Vagina (tissue), 2 donors: Measurements from ENCODE around the gene DGKB. TPM values are rescaled to one million over a fixed set of nuclear protein-coding genes. Genes with fewer than 3 reads are reported as not detected.

ENCODE experiments used
- DNase-seq, 2 donors: peaks; one replicate each; pipeline ENCODE4 v3.0.0-alpha.2; 2017; ENCODE audit errors: extremely low spot score in 2 of 2
- H3K27ac ChIP-seq: fragments of 200-600 bp; sonication (generic); one replicate; pipeline ENCODE4 v1.5.1; 2019
- H3K27me3 ChIP-seq: fragments of 200-600 bp; sonication (generic); one replicate; pipeline ENCODE4 v1.5.1; 2019
- H3K36me3 ChIP-seq, 2 donors: fragments of 200-600 bp; sonication (generic); one replicate each; pipeline ENCODE4 v1.5.1; 2017 to 2019
- H3K4me1 ChIP-seq: fragments of 200-600 bp; sonication (generic); one replicate; pipeline ENCODE4 v1.5.1; 2019
- H3K4me3 ChIP-seq, 2 donors: fragments of 200-600 bp; sonication (generic); 1 replicate in 1 of 2; 2 replicates in 1 of 2; pipeline ENCODE4 v1.5.1; 2016 to 2019
- H3K9me3 ChIP-seq: fragments of 200-600 bp; sonication (generic); one replicate; pipeline ENCODE4 v1.5.1; 2019
- POLR2A ChIP-seq, 2 donors: fragments of 450-650 bp; IDR thresholded peaks; one replicate each; pipeline ENCODE4 v1.6.1; 2017; ENCODE audit warnings: antibody characterized with exemption in 2 of 2, mild to moderate bottlenecking in 2 of 2, moderate library complexity in 2 of 2
- POLR2AphosphoS5 ChIP-seq, 2 donors: sonication (generic); formaldehyde crosslinking; IDR thresholded peaks; one replicate each; pipeline ENCODE4 v1.9.0; 2017; ENCODE audit warnings: antibody characterized with exemption in 2 of 2, mild to moderate bottlenecking in 2 of 2, low read depth in 1 of 2; ENCODE audit not compliant: insufficient read depth in 1 of 2
- intact Hi-C: fragments of 100-400 bp; cut with DNase I; formaldehyde crosslinking; loops from one replicate; pipeline ENCODE4 v1.15.1; 2023
- total RNA-seq: library from RNA; depleted of rRNA; stranded (reverse); fragments of >200 nt; gene quantifications from one replicate; pipeline ENCODE4 v1.2.3, GENCODE V29; 2016
- TF ChIP-seq, protein P1 (sequence below), 3 experiments: fragments of 450-650 bp in 2 of 3; fragments of 200-600 bp in 1 of 3; sonication (generic) in 1 of 3; IDR thresholded peaks; one replicate each; pipeline ENCODE4 v1.5.1; 2017 to 2019; ENCODE audit warnings: antibody characterized with exemption in 3 of 3, mild to moderate bottlenecking in 2 of 3, moderate library complexity in 2 of 3

DGKB gene
- total RNA-seq, 1 donor from 2014 or later = 2.2 TPM

DNA sequence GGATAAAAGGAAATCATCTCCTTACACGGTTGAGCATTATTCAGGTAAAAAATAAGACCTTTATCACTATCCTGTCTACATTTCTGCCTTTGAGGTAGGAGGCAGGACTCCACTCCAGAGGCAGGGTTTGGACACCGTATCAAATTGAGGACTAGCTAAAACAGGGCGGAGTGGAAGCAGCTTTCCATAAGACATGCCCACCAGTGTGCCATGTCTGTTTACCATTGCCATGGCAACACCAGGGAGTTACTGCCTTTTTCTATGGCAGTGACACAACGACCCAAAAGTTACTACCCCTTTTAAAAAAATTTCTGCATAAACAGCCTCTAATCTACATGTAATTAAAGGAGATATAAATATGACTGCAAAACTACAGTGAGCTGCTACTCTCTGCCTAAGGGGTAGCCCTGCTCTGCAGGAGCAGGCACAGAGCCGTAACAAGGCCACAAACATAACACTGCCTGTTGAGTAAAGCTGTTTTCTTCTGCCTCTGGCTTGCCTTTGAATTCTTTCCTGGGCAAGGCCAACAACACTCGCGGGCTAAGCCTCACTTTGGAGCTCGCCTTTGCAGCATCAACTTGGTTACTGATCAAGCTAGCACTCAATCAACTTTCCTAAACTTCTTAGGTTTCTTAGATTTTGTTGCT is 26.5 kb downstream of the DGKB start:
- intact Hi-C loops = no loop called here

DNA sequence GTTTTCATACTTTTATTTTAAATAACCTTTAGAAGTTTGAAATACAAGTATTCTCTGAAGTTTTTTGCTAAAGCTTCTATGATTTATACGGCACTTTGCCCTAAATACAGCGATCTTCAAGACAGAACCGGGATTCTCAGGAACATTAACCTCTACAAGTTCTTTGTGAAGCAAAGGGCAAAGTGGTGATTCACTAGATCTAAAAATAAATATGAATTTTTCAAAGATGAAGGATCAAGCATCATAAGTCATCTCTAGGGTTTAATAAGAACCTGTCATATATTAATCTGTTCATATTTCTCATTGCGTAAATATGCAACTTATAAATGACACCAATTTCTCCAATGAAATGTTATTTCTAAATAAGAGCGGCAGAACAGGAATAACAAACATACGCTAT is 30.7 kb downstream of the DGKB start:
- intact Hi-C loops = no loop called here

More for the DNA sequence above, 26.5 kb downstream of the DGKB start:
- H3K27ac ChIP-seq = no peak overlapping the region
- H3K4me1 ChIP-seq = no peaks in the 10 kb centered on the region
- no peak overlapping the region for H3K4me3 ChIP-seq
- no peaks in the 10 kb centered on the region for H3K9me3 ChIP-seq
- H3K36me3 ChIP-seq = no peaks in the 10 kb centered on the region
- DNase-seq = no peak
- TF ChIP-seq POLR2AphosphoS5 (IDR thresholded peaks at IDR 0.05; ENCODE audit: insufficient read depth in 1 of 2, low read depth in 1 of 2) (no peak), POLR2A (IDR thresholded peaks at IDR 0.05) (no peak)
- TF ChIP-seq, protein P1, sequence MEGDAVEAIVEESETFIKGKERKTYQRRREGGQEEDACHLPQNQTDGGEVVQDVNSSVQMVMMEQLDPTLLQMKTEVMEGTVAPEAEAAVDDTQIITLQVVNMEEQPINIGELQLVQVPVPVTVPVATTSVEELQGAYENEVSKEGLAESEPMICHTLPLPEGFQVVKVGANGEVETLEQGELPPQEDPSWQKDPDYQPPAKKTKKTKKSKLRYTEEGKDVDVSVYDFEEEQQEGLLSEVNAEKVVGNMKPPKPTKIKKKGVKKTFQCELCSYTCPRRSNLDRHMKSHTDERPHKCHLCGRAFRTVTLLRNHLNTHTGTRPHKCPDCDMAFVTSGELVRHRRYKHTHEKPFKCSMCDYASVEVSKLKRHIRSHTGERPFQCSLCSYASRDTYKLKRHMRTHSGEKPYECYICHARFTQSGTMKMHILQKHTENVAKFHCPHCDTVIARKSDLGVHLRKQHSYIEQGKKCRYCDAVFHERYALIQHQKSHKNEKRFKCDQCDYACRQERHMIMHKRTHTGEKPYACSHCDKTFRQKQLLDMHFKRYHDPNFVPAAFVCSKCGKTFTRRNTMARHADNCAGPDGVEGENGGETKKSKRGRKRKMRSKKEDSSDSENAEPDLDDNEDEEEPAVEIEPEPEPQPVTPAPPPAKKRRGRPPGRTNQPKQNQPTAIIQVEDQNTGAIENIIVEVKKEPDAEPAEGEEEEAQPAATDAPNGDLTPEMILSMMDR (IDR thresholded peaks at IDR 0.05) = no peak
- no peaks in the 10 kb centered on the region for H3K27me3 ChIP-seq

DNA sequence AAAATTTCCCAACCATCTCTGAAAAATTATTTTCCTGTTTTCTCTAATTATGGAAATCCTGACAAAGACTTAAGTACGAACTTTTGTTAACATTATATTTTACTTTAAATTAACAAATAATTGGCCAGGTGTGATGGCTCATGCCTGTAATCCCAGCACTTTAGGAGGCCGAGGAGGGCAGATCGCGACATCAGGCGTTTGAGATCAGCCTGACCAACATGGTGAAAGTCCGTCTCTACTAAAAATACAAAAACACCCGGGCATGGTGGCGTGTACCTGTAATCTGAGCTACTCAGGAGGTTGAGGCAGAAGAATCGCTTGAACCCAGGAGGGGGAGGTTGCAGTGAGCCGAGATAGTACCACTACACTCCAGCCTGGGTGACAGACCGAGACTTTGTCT is 32.2 kb downstream of the DGKB start:
- no peaks in the 10 kb centered on the region for H3K9me3 ChIP-seq
- H3K36me3 ChIP-seq = no peaks in the 10 kb centered on the region
- no peak overlapping the region for H3K4me3 ChIP-seq
- intact Hi-C loops = no loop called here
- no peaks in the 10 kb centered on the region for H3K4me1 ChIP-seq
- no peaks in the 10 kb centered on the region for H3K27me3 ChIP-seq
- no peak for TF ChIP-seq POLR2AphosphoS5 (IDR thresholded peaks at IDR 0.05; ENCODE audit: insufficient read depth in 1 of 2, low read depth in 1 of 2)
- TF ChIP-seq, protein P1 (IDR thresholded peaks at IDR 0.05) = no peak
- TF ChIP-seq POLR2A (IDR thresholded peaks at IDR 0.05) = no peak
- no peak overlapping the region for H3K27ac ChIP-seq
- no peak for DNase-seq

More for the DNA sequence above, 30.7 kb downstream of the DGKB start:
- no peaks in the 10 kb centered on the region for H3K36me3 ChIP-seq
- H3K27me3 ChIP-seq = no peaks in the 10 kb centered on the region
- H3K27ac ChIP-seq = no peak overlapping the region
- TF ChIP-seq POLR2AphosphoS5 (IDR thresholded peaks at IDR 0.05; ENCODE audit: insufficient read depth in 1 of 2, low read depth in 1 of 2) (no peak), POLR2A (IDR thresholded peaks at IDR 0.05) (no peak)
- TF ChIP-seq, protein P1 (IDR thresholded peaks at IDR 0.05) = no peak
- H3K4me1 ChIP-seq = no peaks in the 10 kb centered on the region
- H3K4me3 ChIP-seq = no peak overlapping the region
- no peak for DNase-seq
- H3K9me3 ChIP-seq = no peaks in the 10 kb centered on the region

DNA sequence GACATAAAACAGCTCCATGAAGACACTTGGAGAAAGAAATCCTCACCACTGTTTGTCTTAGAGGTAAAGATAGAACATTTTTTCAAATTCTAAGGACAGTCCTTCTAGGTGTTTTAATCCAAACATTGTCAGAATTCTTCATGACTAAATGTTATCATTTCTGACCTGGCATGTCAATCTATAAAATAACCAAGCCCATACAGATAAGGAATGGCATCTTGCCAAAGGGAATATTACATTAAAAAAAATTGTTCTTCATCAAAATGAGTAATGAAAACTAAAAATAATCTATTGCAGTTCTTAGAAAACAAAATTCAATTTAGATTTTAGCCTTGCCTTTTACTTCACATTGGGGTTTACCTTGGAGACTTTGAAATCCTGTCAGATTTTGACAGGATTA is 33.6 kb downstream of the DGKB start:
- H3K4me3 ChIP-seq = no peak overlapping the region
- H3K27me3 ChIP-seq = no peaks in the 10 kb centered on the region
- H3K9me3 ChIP-seq = no peaks in the 10 kb centered on the region
- DNase-seq = no peak
- H3K4me1 ChIP-seq = no peaks in the 10 kb centered on the region
- TF ChIP-seq POLR2A (IDR thresholded peaks at IDR 0.05) (no peak), POLR2AphosphoS5 (IDR thresholded peaks at IDR 0.05; ENCODE audit: insufficient read depth in 1 of 2, low read depth in 1 of 2) (no peak)
- TF ChIP-seq, protein P1 (IDR thresholded peaks at IDR 0.05) = no peak
- H3K27ac ChIP-seq = no peak overlapping the region
- intact Hi-C loops = no loop called here
- H3K36me3 ChIP-seq = no peaks in the 10 kb centered on the region

DNA sequence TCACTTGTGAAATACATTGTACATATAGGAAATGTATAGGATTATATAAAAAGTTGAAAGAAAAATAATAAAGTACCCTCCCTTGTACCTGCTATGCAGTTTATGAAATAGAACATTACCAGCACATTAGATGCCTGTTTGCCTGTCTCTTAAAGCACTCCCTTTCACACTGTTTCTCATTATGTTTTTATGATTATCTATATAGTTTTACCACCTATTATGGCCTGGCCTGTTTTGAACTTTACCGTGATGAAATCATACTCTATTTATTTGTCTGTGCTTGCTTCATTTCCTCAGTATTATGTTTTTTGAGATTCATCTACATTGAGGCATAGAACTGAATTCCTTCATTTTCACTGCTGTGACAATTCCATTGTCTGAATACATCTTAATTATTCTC is 41.1 kb downstream of the DGKB start:
- TF ChIP-seq POLR2A (IDR thresholded peaks at IDR 0.05) = no peak
- TF ChIP-seq, protein P1 (IDR thresholded peaks at IDR 0.05) = no peak
- TF ChIP-seq POLR2AphosphoS5 (IDR thresholded peaks at IDR 0.05; ENCODE audit: insufficient read depth in 1 of 2, low read depth in 1 of 2) = no peak
- H3K27ac ChIP-seq = no peak overlapping the region
- DNase-seq = no peak
- no peaks in the 10 kb centered on the region for H3K36me3 ChIP-seq
- intact Hi-C loops = no loop called here
- H3K4me3 ChIP-seq = no peak overlapping the region
- no peaks in the 10 kb centered on the region for H3K4me1 ChIP-seq
- H3K27me3 ChIP-seq = no peaks in the 10 kb centered on the region
- no peaks in the 10 kb centered on the region for H3K9me3 ChIP-seq
